Omental fat pad (tissue), 4 donors: ENCODE measurements around the gene PCGF5. TPM values are rescaled to one million over a fixed set of nuclear protein-coding genes. Genes with fewer than 3 reads are reported as not detected.
"Not testable (repeated sequence)": the region's sequence is repeated elsewhere in the genome, so short reads cannot be mapped to it uniquely, and the experiment has no call there.

ENCODE experiments used
- ATAC-seq: fragments of 150-250 bp; one replicate; pipeline ENCODE4 v1.9.1; 2016; ENCODE audit warnings: mild to moderate bottlenecking, moderate library complexity; ENCODE audit not compliant: low FRiP score
- DNase-seq: peaks from one replicate; pipeline ENCODE4 v3.0.0-alpha.2; 2019; ENCODE audit warnings: low spot score
- total RNA-seq, 4 donors: library from RNA; depleted of rRNA; stranded (reverse); fragments of >200 nt; gene quantifications; one replicate each; pipeline ENCODE4 v1.1.0, GENCODE V29; 2016
- TF ChIP-seq, protein P1 (sequence below), 3 donors: fragments of 450-650 bp; IDR thresholded peaks; one replicate each; pipeline ENCODE4 v1.5.1; 2016 to 2017; ENCODE audit warnings: antibody characterized with exemption in 3 of 3, mild to moderate bottlenecking in 3 of 3, moderate library complexity in 2 of 3

The PCGF5 gene
- total RNA-seq, 4 donors from 2014 or later: 31.9 to 55.4 (median 42.5) TPM

GRCh38 chr10:91247360-91248111 lies 27.1 kb downstream of the PCGF5 start:
- ATAC-seq: peak; percentile 57
- no peak for DNase-seq

GRCh38 chr10:91249700-91250099 lies 29.2 kb downstream of the PCGF5 start:
- TF ChIP-seq, protein P1, sequence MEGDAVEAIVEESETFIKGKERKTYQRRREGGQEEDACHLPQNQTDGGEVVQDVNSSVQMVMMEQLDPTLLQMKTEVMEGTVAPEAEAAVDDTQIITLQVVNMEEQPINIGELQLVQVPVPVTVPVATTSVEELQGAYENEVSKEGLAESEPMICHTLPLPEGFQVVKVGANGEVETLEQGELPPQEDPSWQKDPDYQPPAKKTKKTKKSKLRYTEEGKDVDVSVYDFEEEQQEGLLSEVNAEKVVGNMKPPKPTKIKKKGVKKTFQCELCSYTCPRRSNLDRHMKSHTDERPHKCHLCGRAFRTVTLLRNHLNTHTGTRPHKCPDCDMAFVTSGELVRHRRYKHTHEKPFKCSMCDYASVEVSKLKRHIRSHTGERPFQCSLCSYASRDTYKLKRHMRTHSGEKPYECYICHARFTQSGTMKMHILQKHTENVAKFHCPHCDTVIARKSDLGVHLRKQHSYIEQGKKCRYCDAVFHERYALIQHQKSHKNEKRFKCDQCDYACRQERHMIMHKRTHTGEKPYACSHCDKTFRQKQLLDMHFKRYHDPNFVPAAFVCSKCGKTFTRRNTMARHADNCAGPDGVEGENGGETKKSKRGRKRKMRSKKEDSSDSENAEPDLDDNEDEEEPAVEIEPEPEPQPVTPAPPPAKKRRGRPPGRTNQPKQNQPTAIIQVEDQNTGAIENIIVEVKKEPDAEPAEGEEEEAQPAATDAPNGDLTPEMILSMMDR (IDR thresholded peaks at IDR 0.05): no peak
- DNase-seq (no peak), ATAC-seq (no peak)

More at GRCh38 chr10:91247360-91248111, 27.1 kb downstream of the PCGF5 start:
- TF ChIP-seq, protein P1 (IDR thresholded peaks at IDR 0.05): no peak

DNA sequence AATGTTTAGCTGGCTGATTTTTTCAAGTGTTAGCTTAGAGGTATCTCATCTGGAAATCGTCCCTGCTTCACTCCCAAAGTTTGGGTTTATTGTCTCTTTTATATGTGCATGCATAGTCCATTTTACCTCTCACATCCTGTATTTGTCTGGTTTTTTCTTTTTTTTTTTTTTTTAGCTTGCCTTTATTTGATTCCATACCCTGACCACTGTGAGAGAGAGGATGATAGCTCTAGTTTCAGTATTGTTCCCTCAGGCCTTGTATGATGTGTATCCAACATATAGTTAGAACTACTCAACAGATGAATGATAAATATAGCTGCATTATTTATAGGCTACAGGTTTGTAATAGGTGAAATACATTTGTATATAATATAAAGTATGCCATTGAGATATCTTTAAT lies 29.9 kb downstream of the PCGF5 start:
- no peak for DNase-seq
- no peak for ATAC-seq
- TF ChIP-seq, protein P1 (IDR thresholded peaks at IDR 0.05): no peak

GRCh38 chr10:91251430-91252056 lies 31.1 kb downstream of the PCGF5 start:
- DNase-seq (no peak), ATAC-seq (no peak)
- TF ChIP-seq, protein P1 (IDR thresholded peaks at IDR 0.05): peak in 2 of 3 donors; percentile 80 to 91

DNA sequence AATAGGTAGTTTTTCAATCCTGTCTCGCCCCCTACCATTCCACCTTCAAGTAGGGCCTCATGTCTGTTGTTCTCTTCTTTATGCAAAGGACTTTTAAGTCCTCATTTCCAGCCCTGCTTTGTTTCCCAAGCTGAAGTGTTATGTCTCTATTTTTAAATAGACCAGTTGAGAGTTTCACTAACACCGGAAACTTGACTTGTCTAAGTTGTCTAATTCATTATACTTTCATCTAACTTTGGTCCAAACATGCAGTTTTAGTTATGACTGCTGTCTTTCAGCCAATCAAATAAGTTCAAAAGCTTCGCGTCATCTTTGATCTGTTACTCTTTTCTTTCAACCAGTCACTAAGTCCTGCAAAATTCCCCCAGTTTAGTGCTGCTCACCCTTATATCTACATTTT lies 32.8 kb downstream of the PCGF5 start:
- DNase-seq: no peak

GRCh38 chr10:91257310-91257709 lies 36.8 kb downstream of the PCGF5 start:
- TF ChIP-seq, protein P1 (IDR thresholded peaks at IDR 0.05): no peak
- DNase-seq (no peak), ATAC-seq (no peak)

More for the DNA sequence above, 32.8 kb downstream of the PCGF5 start:
- no peak for ATAC-seq
- TF ChIP-seq, protein P1 (IDR thresholded peaks at IDR 0.05): no peak

GRCh38 chr10:91260417-91260816 lies 40.0 kb downstream of the PCGF5 start:
- ATAC-seq: not testable (repeated sequence)

More at GRCh38 chr10:91260417-91260816, 40.0 kb downstream of the PCGF5 start:
- DNase-seq: not testable (repeated sequence)
